ENCODE results near the gene OLFML2B. TPM values are rescaled to one million over a fixed set of nuclear protein-coding genes. Genes with fewer than 3 reads are reported as not detected.

The OLFML2B gene
- total RNA-seq, 5 donors from 2014 or later (not counting 1 experiment from before 2014, with no cell fraction given) = not detected

DNA sequence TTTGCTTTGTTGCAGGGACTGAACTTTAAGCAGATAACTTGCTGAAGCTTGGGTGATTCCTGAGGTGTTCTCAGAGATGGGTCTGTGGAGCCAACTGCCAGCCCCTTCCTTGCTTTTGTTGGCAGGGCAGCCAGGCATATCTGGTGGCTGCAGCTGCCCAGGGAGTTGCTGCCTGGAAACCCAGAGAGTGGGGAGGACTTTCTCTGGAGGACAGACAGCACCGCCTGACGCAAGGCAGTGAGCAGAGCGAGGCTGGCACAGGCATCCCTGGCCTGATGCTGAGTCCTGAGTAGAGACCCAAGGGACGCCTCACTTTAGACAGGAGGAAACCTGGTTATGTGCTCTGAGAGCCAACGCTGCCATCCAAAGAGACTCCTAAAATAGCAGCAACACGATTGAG lies 9.8 kb upstream of the OLFML2B start:
- H3K4me1 ChIP-seq (ENCODE audit: control insufficient read depth in 1 of 2, extremely low read depth in 1 of 2, insufficient read depth in 2 of 2, low read length in 2 of 2) = no peaks in the 10 kb centered on the region
- Mint-ChIP-seq H3K36me3 (no peaks in the 10 kb centered on the region), H3K4me3 (no peak overlapping the region), H3K9me3 (no peaks in the 10 kb centered on the region), H3K27ac (no peak overlapping the region), H3K27me3 (peaks cover 13 to 23% of the 10 kb centered on the region in 2 donors), H3K4me1 (peaks cover 0 to 7% (median 2%) of the 10 kb centered on the region in 3 donors)
- DNase-seq = no peak
- POLR2A ChIA-PET = no interaction called here
- H3K27ac ChIP-seq (ENCODE audit: low read length) = no peak overlapping the region
- ATAC-seq (replicated peaks in 1 of 4) = no peak
- no peaks in the 10 kb centered on the region for H3K9me3 ChIP-seq
- CTCF ChIA-PET = interaction anchor here (0.7 to 5.8 kb wide), 2 partner anchors 241 kb away, joined by 3 to 205 read pairs; no protein-coding TSS in a partner anchor
- H3K36me3 ChIP-seq (ENCODE audit: control insufficient read depth in 2 of 2, extremely low read depth in 1 of 2, insufficient read depth in 1 of 2, low read length in 1 of 2) = no peaks in the 10 kb centered on the region
- peaks cover 0 to 20% of the 10 kb centered on the region in 2 experiments for H3K27me3 ChIP-seq (replicated peaks in 1 of 2; ENCODE audit: control insufficient read depth in 2 of 2, extremely low read depth in 1 of 2, insufficient read depth in 2 of 2, low read length in 1 of 2)
- 78% methylated on average over 5 of the region's 6 CpGs for whole genome bisulfite sequencing (ENCODE audit: insufficient coverage)
- H3K4me3 ChIP-seq (ENCODE audit: control insufficient read depth in 1 of 2, extremely low read depth in 1 of 2, low read length in 1 of 2) = no peak overlapping the region

GRCh38 chr1:162030759-162031280 lies 7.2 kb upstream of the OLFML2B start:
- Mint-ChIP-seq H3K9me3 (no peaks in the 10 kb centered on the region), H3K4me3 (no peak overlapping the region), H3K27ac (no peak overlapping the region), H3K27me3 (peaks cover 27 to 37% of the 10 kb centered on the region in 2 donors), H3K36me3 (no peaks in the 10 kb centered on the region), H3K4me1 (peaks cover 0 to 2% (median 0%) of the 10 kb centered on the region in 3 donors)
- no peaks in the 10 kb centered on the region for H3K4me1 ChIP-seq (ENCODE audit: control insufficient read depth in 1 of 2, extremely low read depth in 1 of 2, insufficient read depth in 2 of 2, low read length in 2 of 2)
- no peak overlapping the region for H3K4me3 ChIP-seq (ENCODE audit: control insufficient read depth in 1 of 2, extremely low read depth in 1 of 2, low read length in 1 of 2)
- DNase-seq (no peak), ATAC-seq (replicated peaks in 1 of 4) (no peak)
- no peaks in the 10 kb centered on the region for H3K9me3 ChIP-seq
- peaks cover 0 to 17% of the 10 kb centered on the region in 2 experiments for H3K27me3 ChIP-seq (replicated peaks in 1 of 2; ENCODE audit: control insufficient read depth in 2 of 2, extremely low read depth in 1 of 2, insufficient read depth in 2 of 2, low read length in 1 of 2)
- CTCF ChIA-PET = no interaction called here
- POLR2A ChIA-PET = no interaction called here
- 100% methylated on average over 1 of the region's 3 CpGs for WGBS (ENCODE audit: insufficient coverage)
- H3K27ac ChIP-seq (ENCODE audit: low read length) = no peak overlapping the region
- no peaks in the 10 kb centered on the region for H3K36me3 ChIP-seq (ENCODE audit: control insufficient read depth in 2 of 2, extremely low read depth in 1 of 2, insufficient read depth in 1 of 2, low read length in 1 of 2)

DNA sequence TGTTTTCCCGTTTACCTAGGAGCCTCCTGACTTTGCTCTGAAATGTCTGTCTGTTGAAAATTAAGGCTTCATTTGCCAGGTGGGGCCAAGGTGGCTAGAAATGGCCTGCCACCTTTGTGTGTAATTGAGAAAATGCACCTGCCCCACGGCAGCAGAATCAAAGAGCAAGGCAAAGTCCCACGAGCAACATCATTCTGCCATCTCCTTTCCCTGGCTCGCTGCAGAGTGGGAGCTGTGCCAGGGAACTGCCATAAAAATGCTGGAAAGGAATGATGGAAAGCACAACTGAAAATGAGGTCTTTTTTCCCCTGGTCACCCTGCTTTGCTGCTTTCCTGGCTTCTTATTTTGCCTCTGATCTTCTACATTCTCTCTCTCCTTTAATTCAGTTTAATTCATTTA lies 5.5 kb upstream of the OLFML2B start:
- ATAC-seq (replicated peaks in 1 of 4) (no peak), DNase-seq (no peak)
- CTCF ChIA-PET = no interaction called here
- peaks cover 2 to 3% of the 10 kb centered on the region in 2 experiments for H3K4me1 ChIP-seq (ENCODE audit: control insufficient read depth in 1 of 2, extremely low read depth in 1 of 2, insufficient read depth in 2 of 2, low read length in 2 of 2)
- H3K36me3 ChIP-seq (ENCODE audit: control insufficient read depth in 2 of 2, extremely low read depth in 1 of 2, insufficient read depth in 1 of 2, low read length in 1 of 2) = no peaks in the 10 kb centered on the region
- Mint-ChIP-seq H3K27me3 (peaks cover 32 to 47% of the 10 kb centered on the region in 2 donors), H3K27ac (no peak overlapping the region), H3K9me3 (no peaks in the 10 kb centered on the region), H3K4me3 (no peak overlapping the region), H3K4me1 (peaks cover 4 to 6% (median 4%) of the 10 kb centered on the region in 3 donors), H3K36me3 (no peaks in the 10 kb centered on the region)
- no peak overlapping the region for H3K27ac ChIP-seq (ENCODE audit: low read length)
- 80% methylated on average over 1 of the region's 4 CpGs for WGBS (ENCODE audit: insufficient coverage)
- H3K9me3 ChIP-seq = no peaks in the 10 kb centered on the region
- POLR2A ChIA-PET = no interaction called here
- H3K27me3 ChIP-seq (replicated peaks in 1 of 2; ENCODE audit: control insufficient read depth in 2 of 2, extremely low read depth in 1 of 2, insufficient read depth in 2 of 2, low read length in 1 of 2) = peaks cover 0 to 25% of the 10 kb centered on the region in 2 experiments
- H3K4me3 ChIP-seq (ENCODE audit: control insufficient read depth in 1 of 2, extremely low read depth in 1 of 2, low read length in 1 of 2) = no peak overlapping the region

DNA sequence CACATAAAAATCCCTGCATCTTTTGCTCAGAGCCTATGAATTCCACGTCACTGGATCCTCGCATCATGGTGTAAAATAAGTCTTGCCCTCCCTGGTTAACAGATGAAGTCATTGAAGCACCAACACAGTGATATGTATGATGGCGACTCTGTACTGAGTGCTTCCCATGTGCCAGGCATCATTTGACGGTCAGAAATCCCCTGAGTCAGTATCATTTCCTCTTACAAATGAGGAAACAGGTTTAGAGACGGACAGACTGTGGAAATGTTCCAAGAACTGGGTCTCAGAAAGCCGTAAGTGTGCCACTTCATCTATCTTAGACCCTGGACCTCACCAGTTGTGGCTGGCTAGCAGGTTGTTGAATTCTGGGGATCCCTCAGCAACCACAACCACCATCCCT lies 5.1 kb upstream of the OLFML2B start:
- Histone ChIP-seq H3K36me3 (ENCODE audit: control insufficient read depth in 2 of 2, extremely low read depth in 1 of 2, insufficient read depth in 1 of 2, low read length in 1 of 2) (no peaks in the 10 kb centered on the region), H3K4me3 (ENCODE audit: control insufficient read depth in 1 of 2, extremely low read depth in 1 of 2, low read length in 1 of 2) (no peak overlapping the region), H3K27me3 (replicated peaks in 1 of 2; ENCODE audit: control insufficient read depth in 2 of 2, extremely low read depth in 1 of 2, insufficient read depth in 2 of 2, low read length in 1 of 2) (peaks cover 0 to 29% of the 10 kb centered on the region in 2 experiments), H3K9me3 (no peaks in the 10 kb centered on the region), H3K4me1 (ENCODE audit: control insufficient read depth in 1 of 2, extremely low read depth in 1 of 2, insufficient read depth in 2 of 2, low read length in 2 of 2) (peaks cover 2 to 6% of the 10 kb centered on the region in 2 experiments), H3K27ac (ENCODE audit: low read length) (no peak overlapping the region)
- Mint-ChIP-seq H3K27me3 (peaks cover 32 to 47% of the 10 kb centered on the region in 2 donors), H3K9me3 (no peaks in the 10 kb centered on the region), H3K36me3 (no peaks in the 10 kb centered on the region), H3K27ac (no peak overlapping the region), H3K4me3 (no peak overlapping the region), H3K4me1 (peaks cover 6 to 8% (median 7%) of the 10 kb centered on the region in 3 donors)
- CTCF ChIA-PET = no interaction called here
- DNase-seq = peak in 1 of 35 experiments; percentile 3
- no peak for ATAC-seq (replicated peaks in 1 of 4)
- POLR2A ChIA-PET = no interaction called here
- 51% methylated on average over 5 of the region's 6 CpGs for WGBS (ENCODE audit: insufficient coverage)

DNA sequence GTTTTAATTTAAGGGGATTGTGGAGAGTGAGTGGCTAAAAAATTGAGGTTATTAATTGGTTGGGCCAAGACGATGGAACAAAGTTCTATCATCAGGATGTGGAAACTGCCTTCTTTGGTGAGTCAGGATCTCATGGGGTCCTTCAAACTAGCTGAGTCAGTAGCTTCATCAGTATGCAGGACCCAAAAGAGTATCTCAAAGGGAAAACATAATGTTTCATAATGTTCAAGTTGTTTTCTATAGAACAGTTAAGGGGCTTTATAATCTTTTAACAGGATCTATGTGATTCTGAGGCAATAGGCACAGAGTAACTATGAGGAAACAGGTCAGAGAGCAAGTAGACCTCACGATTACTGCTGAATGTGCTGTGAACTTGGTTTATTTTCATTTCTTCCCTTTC lies 3.2 kb upstream of the OLFML2B start:
- no peak overlapping the region for H3K27ac Mint-ChIP-seq
- Histone ChIP-seq H3K4me1 (ENCODE audit: control insufficient read depth in 1 of 2, extremely low read depth in 1 of 2, insufficient read depth in 2 of 2, low read length in 2 of 2) (peaks cover 2 to 11% of the 10 kb centered on the region in 2 experiments), H3K27ac (ENCODE audit: low read length) (no peak overlapping the region), H3K9me3 (no peaks in the 10 kb centered on the region), H3K4me3 (ENCODE audit: control insufficient read depth in 1 of 2, extremely low read depth in 1 of 2, low read length in 1 of 2) (no peak overlapping the region), H3K27me3 (replicated peaks in 1 of 2; ENCODE audit: control insufficient read depth in 2 of 2, extremely low read depth in 1 of 2, insufficient read depth in 2 of 2, low read length in 1 of 2) (peaks cover 0 to 32% of the 10 kb centered on the region in 2 experiments), H3K36me3 (ENCODE audit: control insufficient read depth in 2 of 2, extremely low read depth in 1 of 2, insufficient read depth in 1 of 2, low read length in 1 of 2) (no peaks in the 10 kb centered on the region)
- no peak for ATAC-seq (replicated peaks in 1 of 4)
- no peaks in the 10 kb centered on the region for H3K9me3 Mint-ChIP-seq
- 70% methylated on average over 1 of the region's 2 CpGs for WGBS (ENCODE audit: insufficient coverage)
- H3K27me3 Mint-ChIP-seq = peaks cover 36 to 54% of the 10 kb centered on the region in 2 donors
- CTCF ChIA-PET = interaction anchor here in 1 of 2 donors (1.5 kb wide), 1 partner anchor 10 kb away, joined by 4 read pairs; no protein-coding TSS in a partner anchor
- POLR2A ChIA-PET = no interaction called here
- no peak overlapping the region for H3K4me3 Mint-ChIP-seq
- H3K36me3 Mint-ChIP-seq = no peaks in the 10 kb centered on the region
- no peak for DNase-seq
- H3K4me1 Mint-ChIP-seq = peaks cover 13 to 17% (median 16%) of the 10 kb centered on the region in 3 donors

DNA sequence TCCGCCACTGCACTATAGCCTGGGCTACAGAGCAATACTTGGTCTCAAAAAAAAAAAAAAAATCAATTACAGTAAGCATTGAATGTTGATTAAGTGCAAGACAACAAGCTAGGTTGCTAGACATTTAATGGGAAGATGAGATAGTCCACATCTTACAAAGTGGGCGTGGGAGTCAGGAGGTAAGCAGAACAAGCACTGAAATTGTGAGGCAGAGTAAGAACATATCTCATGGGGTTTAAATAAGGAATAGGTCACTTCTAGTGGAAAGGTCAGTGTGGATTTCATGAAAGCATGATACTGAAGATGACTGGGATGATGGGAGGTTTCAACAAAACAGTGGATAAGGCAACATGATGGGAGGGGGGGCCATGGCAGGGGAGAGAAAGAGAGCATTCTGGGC lies 1.9 kb upstream of the OLFML2B start:
- Histone ChIP-seq H3K27me3 (replicated peaks in 1 of 2; ENCODE audit: control insufficient read depth in 2 of 2, extremely low read depth in 1 of 2, insufficient read depth in 2 of 2, low read length in 1 of 2) (peaks cover 0 to 29% of the 10 kb centered on the region in 2 experiments), H3K4me3 (ENCODE audit: control insufficient read depth in 1 of 2, extremely low read depth in 1 of 2, low read length in 1 of 2) (no peak overlapping the region), H3K4me1 (ENCODE audit: control insufficient read depth in 1 of 2, extremely low read depth in 1 of 2, insufficient read depth in 2 of 2, low read length in 2 of 2) (peaks cover 2 to 11% of the 10 kb centered on the region in 2 experiments), H3K36me3 (ENCODE audit: control insufficient read depth in 2 of 2, extremely low read depth in 1 of 2, insufficient read depth in 1 of 2, low read length in 1 of 2) (no peaks in the 10 kb centered on the region), H3K9me3 (no peaks in the 10 kb centered on the region), H3K27ac (ENCODE audit: low read length) (no peak overlapping the region)
- Mint-ChIP-seq H3K27ac (no peak overlapping the region), H3K9me3 (no peaks in the 10 kb centered on the region), H3K4me1 (peaks cover 13 to 17% (median 16%) of the 10 kb centered on the region in 3 donors), H3K27me3 (peaks cover 31 to 55% of the 10 kb centered on the region in 2 donors), H3K4me3 (no peak overlapping the region), H3K36me3 (no peaks in the 10 kb centered on the region)
- 77% methylated on average over 1 of the region's 2 CpGs for WGBS (ENCODE audit: insufficient coverage)
- ChIA-PET POLR2A (no interaction called here), CTCF (interaction anchor here in 1 of 2 donors (1.0 kb wide), 1 partner anchor 9 kb away, joined by 3 read pairs; no protein-coding TSS in a partner anchor)
- ATAC-seq (replicated peaks in 1 of 4) (no peak), DNase-seq (no peak)
